WTC11 (cell line): Measurements from ENCODE around the gene NTSR1. TPM values are rescaled to one million over a fixed set of nuclear protein-coding genes. Genes with fewer than 3 reads are reported as not detected.

Experiments used
- ATAC-seq: fragments of 200-7000 bp; cut with Tn5 transposase; 2 replicates; pipeline ENCODE4 v1.10.0; 2021; ENCODE audit warnings: mild to moderate bottlenecking, moderate library complexity
- CTCF ChIA-PET: fragments of 300-600 bp; sonication (Branson Sonifier 250); formaldehyde crosslinking; loops from one replicate; lab custom pipeline; 2021; ENCODE audit warnings: antibody characterized with exemption; lab: Charles Lee
- POLR2A ChIA-PET: fragments of 350-600 bp; sonication (Branson Sonifier 250); formaldehyde crosslinking; loops from one replicate; lab custom pipeline; 2021; ENCODE audit warnings: antibody characterized with exemption; lab: Charles Lee
- DNase-seq: peaks from one replicate; pipeline ENCODE4 v3.0.0; 2021; ENCODE audit warnings: low spot score
- H3K27ac Mint-ChIP-seq: 2 replicates; pipeline ENCODE4 v1.8.0; 2021; ENCODE audit warnings: mixed read lengths
- H3K27me3 Mint-ChIP-seq: 2 replicates; pipeline ENCODE4 v1.8.0; 2021; ENCODE audit warnings: low read depth, mild to moderate bottlenecking, moderate library complexity, mixed read lengths
- H3K36me3 Mint-ChIP-seq: 2 replicates; pipeline ENCODE4 v1.8.0; 2021; ENCODE audit warnings: mixed read lengths
- H3K4me1 Mint-ChIP-seq: 2 replicates; pipeline ENCODE4 v1.8.0; 2022; ENCODE audit warnings: mixed read lengths
- H3K4me3 Mint-ChIP-seq: 2 replicates; pipeline ENCODE4 v1.8.0; 2021; ENCODE audit warnings: mild to moderate bottlenecking, moderate library complexity, mixed read lengths
- H3K9me3 Mint-ChIP-seq: 2 replicates; pipeline ENCODE4 v1.8.0; 2021; ENCODE audit warnings: mixed read lengths
- CBFB ChIP-seq: sonication (generic); formaldehyde crosslinking; IDR thresholded peaks from 2 replicates; pipeline ENCODE4 v1.8.1; 2022; ENCODE audit warnings: mild to moderate bottlenecking, low read depth, missing genetic modification reagents
- CDX4 ChIP-seq: fragments of 250-450 bp; sonication (Bioruptor Pico); IDR thresholded peaks from 2 replicates; pipeline ENCODE4 v1.9.0; 2021; ENCODE audit warnings: moderate library complexity, mild to moderate bottlenecking, inconsistent platforms, borderline replicate concordance
- CREM ChIP-seq: sonication (generic); formaldehyde crosslinking; IDR thresholded peaks from 2 replicates; pipeline ENCODE4 v1.8.1; 2022; ENCODE audit warnings: mild to moderate bottlenecking, missing genetic modification reagents, moderate library complexity
- ELF4 ChIP-seq: sonication (generic); formaldehyde crosslinking; IDR thresholded peaks from 2 replicates; pipeline ENCODE4 v1.8.1; 2022; ENCODE audit warnings: low read depth, mild to moderate bottlenecking, moderate library complexity, missing genetic modification reagents
- EMX1 ChIP-seq: fragments of 250-450 bp; sonication (Bioruptor Pico); IDR thresholded peaks from 2 replicates; pipeline ENCODE4 v1.8.0; 2021; ENCODE audit warnings: mild to moderate bottlenecking
- ERG ChIP-seq: fragments of 250-450 bp; sonication (Bioruptor Pico); IDR thresholded peaks from 2 replicates; pipeline ENCODE4 v1.8.0; 2021; ENCODE audit warnings: mild to moderate bottlenecking
- FOXK1 ChIP-seq: sonication (generic); formaldehyde crosslinking; IDR thresholded peaks from 2 replicates; pipeline ENCODE4 v1.8.0; 2022; ENCODE audit warnings: mild to moderate bottlenecking, moderate library complexity, missing genetic modification reagents
- GTF2I ChIP-seq: fragments of 250-450 bp; sonication (Bioruptor Pico); conservative IDR thresholded peaks from 2 replicates; pipeline ENCODE4 v1.4.0; 2021; ENCODE audit warnings: mild to moderate bottlenecking
- MAX ChIP-seq: sonication (generic); formaldehyde crosslinking; IDR thresholded peaks from 2 replicates; pipeline ENCODE4 v1.8.0; 2022; ENCODE audit warnings: mild to moderate bottlenecking, missing genetic modification reagents
- MYBL2 ChIP-seq: sonication (generic); formaldehyde crosslinking; IDR thresholded peaks from 2 replicates; pipeline ENCODE4 v1.8.1; 2023; ENCODE audit warnings: mild to moderate bottlenecking, moderate library complexity, missing genetic modification reagents
- RELA ChIP-seq: sonication (generic); formaldehyde crosslinking; IDR thresholded peaks from 2 replicates; pipeline ENCODE4 v1.8.1; 2022; ENCODE audit warnings: missing genetic modification reagents, mild to moderate bottlenecking, borderline replicate concordance
- SP1 ChIP-seq: sonication (generic); formaldehyde crosslinking; conservative IDR thresholded peaks from 2 replicates; pipeline ENCODE4 v1.8.1; 2022; ENCODE audit warnings: missing genetic modification reagents
- USF1 ChIP-seq: sonication (generic); formaldehyde crosslinking; IDR thresholded peaks from 2 replicates; pipeline ENCODE4 v1.8.0; 2022; ENCODE audit warnings: mild to moderate bottlenecking, missing genetic modification reagents
- ZNF121 ChIP-seq: sonication (generic); formaldehyde crosslinking; IDR thresholded peaks from 2 replicates; pipeline ENCODE4 v1.8.0; 2023; ENCODE audit warnings: missing genetic modification reagents
- ZNF219 ChIP-seq: sonication (generic); formaldehyde crosslinking; IDR thresholded peaks from 2 replicates; pipeline ENCODE4 v1.8.0; 2023; ENCODE audit warnings: missing genetic modification reagents, mild to moderate bottlenecking, borderline replicate concordance
- ZNF232 ChIP-seq: sonication (generic); formaldehyde crosslinking; IDR thresholded peaks from 2 replicates; pipeline ENCODE4 v1.8.0; 2022; ENCODE audit warnings: mild to moderate bottlenecking, missing genetic modification reagents
- ZNF512 ChIP-seq: sonication (generic); formaldehyde crosslinking; IDR thresholded peaks from 2 replicates; pipeline ENCODE4 v1.8.1; 2022; ENCODE audit warnings: missing genetic modification reagents, borderline replicate concordance
- total RNA-seq: library from RNA; stranded (reverse); gene quantifications from 3 replicates; pipeline ENCODE4 v1.2.3, GENCODE V29; 2021
- TF ChIP-seq, protein P1 (sequence below): fragments of 250-450 bp; sonication (Bioruptor Pico); IDR thresholded peaks from 2 replicates; pipeline ENCODE4 v1.9.0; 2021; ENCODE audit warnings: mild to moderate bottlenecking, borderline replicate concordance
- TF ChIP-seq, protein P2 (sequence below): sonication (generic); formaldehyde crosslinking; IDR thresholded peaks from 2 replicates; pipeline ENCODE4 v1.8.0; 2022; ENCODE audit warnings: missing genetic modification reagents

NTSR1 gene
- total RNA-seq, 1 experiment from 2014 or later: 0.63 TPM

GRCh38 chr20:62739067-62739466, 30.4 kb downstream of the NTSR1 start:
- ChIA-PET POLR2A (no interaction called here), CTCF (no interaction called here)
- DNase-seq (peak; percentile 8), ATAC-seq (no peak)
- no peak overlapping the region for H3K4me3 Mint-ChIP-seq
- H3K36me3 Mint-ChIP-seq: no peaks in the 10 kb centered on the region
- no peak overlapping the region for H3K27ac Mint-ChIP-seq
- peaks cover 5% of the 10 kb centered on the region; the same call in 1 of the 2 replicates for H3K4me1 Mint-ChIP-seq
- TF ChIP-seq ZNF232 (CRISPR knock-in tag) (no peak), CDX4 (no peak), RELA (CRISPR knock-in tag) (no peak), CREM (no peak), ELF4 (no peak), EMX1 (CRISPR knock-in tag) (no peak), ZNF512 (CRISPR knock-in tag) (no peak), MYBL2 (CRISPR knock-in tag) (no peak), GTF2I (CRISPR knock-in tag) (no peak), MAX (CRISPR knock-in tag) (no peak), ZNF121 (CRISPR knock-in tag) (no peak), SP1 (CRISPR knock-in tag) (no peak), USF1 (CRISPR knock-in tag) (no peak), CBFB (no peak), FOXK1 (CRISPR knock-in tag) (no peak), ZNF219 (CRISPR knock-in tag) (no peak), ERG (CRISPR knock-in tag) (no peak)
- TF ChIP-seq, protein P1, sequence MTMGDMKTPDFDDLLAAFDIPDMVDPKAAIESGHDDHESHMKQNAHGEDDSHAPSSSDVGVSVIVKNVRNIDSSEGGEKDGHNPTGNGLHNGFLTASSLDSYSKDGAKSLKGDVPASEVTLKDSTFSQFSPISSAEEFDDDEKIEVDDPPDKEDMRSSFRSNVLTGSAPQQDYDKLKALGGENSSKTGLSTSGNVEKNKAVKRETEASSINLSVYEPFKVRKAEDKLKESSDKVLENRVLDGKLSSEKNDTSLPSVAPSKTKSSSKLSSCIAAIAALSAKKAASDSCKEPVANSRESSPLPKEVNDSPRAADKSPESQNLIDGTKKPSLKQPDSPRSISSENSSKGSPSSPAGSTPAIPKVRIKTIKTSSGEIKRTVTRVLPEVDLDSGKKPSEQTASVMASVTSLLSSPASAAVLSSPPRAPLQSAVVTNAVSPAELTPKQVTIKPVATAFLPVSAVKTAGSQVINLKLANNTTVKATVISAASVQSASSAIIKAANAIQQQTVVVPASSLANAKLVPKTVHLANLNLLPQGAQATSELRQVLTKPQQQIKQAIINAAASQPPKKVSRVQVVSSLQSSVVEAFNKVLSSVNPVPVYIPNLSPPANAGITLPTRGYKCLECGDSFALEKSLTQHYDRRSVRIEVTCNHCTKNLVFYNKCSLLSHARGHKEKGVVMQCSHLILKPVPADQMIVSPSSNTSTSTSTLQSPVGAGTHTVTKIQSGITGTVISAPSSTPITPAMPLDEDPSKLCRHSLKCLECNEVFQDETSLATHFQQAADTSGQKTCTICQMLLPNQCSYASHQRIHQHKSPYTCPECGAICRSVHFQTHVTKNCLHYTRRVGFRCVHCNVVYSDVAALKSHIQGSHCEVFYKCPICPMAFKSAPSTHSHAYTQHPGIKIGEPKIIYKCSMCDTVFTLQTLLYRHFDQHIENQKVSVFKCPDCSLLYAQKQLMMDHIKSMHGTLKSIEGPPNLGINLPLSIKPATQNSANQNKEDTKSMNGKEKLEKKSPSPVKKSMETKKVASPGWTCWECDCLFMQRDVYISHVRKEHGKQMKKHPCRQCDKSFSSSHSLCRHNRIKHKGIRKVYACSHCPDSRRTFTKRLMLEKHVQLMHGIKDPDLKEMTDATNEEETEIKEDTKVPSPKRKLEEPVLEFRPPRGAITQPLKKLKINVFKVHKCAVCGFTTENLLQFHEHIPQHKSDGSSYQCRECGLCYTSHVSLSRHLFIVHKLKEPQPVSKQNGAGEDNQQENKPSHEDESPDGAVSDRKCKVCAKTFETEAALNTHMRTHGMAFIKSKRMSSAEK (CRISPR knock-in tag): no peak
- TF ChIP-seq, protein P2, sequence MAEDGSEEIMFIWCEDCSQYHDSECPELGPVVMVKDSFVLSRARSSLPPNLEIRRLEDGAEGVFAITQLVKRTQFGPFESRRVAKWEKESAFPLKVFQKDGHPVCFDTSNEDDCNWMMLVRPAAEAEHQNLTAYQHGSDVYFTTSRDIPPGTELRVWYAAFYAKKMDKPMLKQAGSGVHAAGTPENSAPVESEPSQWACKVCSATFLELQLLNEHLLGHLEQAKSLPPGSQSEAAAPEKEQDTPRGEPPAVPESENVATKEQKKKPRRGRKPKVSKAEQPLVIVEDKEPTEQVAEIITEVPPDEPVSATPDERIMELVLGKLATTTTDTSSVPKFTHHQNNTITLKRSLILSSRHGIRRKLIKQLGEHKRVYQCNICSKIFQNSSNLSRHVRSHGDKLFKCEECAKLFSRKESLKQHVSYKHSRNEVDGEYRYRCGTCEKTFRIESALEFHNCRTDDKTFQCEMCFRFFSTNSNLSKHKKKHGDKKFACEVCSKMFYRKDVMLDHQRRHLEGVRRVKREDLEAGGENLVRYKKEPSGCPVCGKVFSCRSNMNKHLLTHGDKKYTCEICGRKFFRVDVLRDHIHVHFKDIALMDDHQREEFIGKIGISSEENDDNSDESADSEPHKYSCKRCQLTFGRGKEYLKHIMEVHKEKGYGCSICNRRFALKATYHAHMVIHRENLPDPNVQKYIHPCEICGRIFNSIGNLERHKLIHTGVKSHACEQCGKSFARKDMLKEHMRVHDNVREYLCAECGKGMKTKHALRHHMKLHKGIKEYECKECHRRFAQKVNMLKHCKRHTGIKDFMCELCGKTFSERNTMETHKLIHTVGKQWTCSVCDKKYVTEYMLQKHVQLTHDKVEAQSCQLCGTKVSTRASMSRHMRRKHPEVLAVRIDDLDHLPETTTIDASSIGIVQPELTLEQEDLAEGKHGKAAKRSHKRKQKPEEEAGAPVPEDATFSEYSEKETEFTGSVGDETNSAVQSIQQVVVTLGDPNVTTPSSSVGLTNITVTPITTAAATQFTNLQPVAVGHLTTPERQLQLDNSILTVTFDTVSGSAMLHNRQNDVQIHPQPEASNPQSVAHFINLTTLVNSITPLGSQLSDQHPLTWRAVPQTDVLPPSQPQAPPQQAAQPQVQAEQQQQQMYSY (CRISPR knock-in tag): no peak
- H3K9me3 Mint-ChIP-seq: no peaks in the 10 kb centered on the region
- no peaks in the 10 kb centered on the region for H3K27me3 Mint-ChIP-seq
